Measurements from ENCODE around the gene SELENOK.

GRCh38 chr3:53902711-53903110, 11.1 kb upstream of the SELENOK start:
- TF ChIP-seq CTCF (IDR thresholded peaks at IDR 0.05) (no peak), SIN3A (IDR thresholded peaks at IDR 0.05; ENCODE audit: borderline replicate concordance, insufficient read depth, low read depth, low read length) (no peak)
